GM12872 (cell line): ENCODE data around the gene BHLHA15.

ENCODE experiments used
- CTCF ChIP-seq: IDR thresholded peaks from 3 replicates; pipeline ENCODE4 v1.5.1; 2011; ENCODE audit warnings: low read depth, mild to moderate bottlenecking, low read length, moderate library complexity; ENCODE audit not compliant: insufficient read depth

Gene BHLHA15

GRCh38 chr7:98196706-98197605 is 14.3 kb upstream of the BHLHA15 start:
- no peak for TF ChIP-seq CTCF

- TF ChIP-seq CTCF, result no peak
These were observed 12.1 kb upstream of the BHLHA15 start for GRCh38 chr7:98199131-98199530.

DNA sequence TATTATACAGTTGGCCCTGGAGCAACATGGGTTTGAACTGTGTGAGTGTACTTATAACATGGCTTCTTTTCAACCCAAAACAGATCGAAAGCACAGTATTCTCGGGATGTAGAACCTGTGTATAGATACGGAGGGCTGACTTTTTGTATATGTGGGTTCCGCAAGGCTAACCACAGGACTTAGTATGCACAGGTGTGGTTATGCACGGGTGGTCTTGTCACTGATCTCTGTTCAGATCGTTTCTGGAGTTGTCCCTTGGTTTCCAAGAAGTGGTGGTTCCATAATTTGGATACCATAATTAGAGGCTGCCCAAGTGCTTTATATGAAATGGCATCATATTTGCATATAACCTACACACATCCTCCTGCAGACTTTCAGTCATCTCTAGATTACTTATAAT is 10.9 kb upstream of the BHLHA15 start:
- TF ChIP-seq CTCF, result no peak

- no peak for TF ChIP-seq CTCF
These were observed 8.7 kb upstream of the BHLHA15 start for GRCh38 chr7:98202367-98203195.

DNA sequence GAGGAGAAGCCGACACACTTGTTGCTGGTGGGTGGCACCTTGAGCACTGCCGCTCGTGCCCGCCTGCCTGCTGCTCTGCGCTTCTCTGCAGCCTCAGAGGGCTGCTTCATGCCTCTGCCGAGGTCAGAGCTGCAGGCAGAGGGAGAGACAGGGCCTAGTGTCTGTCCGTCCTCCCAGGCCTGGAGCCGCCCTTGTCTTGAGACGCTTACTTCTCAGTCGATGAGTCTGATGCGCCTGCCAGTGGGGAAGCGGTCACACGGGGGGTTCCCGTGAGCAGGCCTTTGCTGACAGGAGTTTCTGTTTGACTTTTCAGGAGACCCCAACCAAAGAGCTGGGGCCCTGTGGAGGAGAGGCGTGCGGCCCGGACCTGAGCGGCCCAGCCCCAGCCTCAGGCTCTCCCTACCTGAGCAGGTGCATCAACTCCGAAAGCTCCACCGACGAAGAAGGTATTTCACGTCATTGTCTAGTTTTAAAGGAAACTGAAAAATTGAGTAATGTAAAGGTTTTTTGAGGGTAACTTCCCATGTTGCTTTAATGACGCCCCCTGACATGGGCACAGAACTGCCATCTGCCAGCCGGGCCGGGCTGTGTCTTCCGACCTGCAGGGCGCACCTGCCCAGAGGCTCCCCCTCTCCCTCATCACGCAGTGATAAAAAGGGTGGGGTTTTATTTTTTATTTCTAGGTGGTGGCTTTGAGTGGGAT is 7.8 kb upstream of the BHLHA15 start:
- TF ChIP-seq CTCF, result no peak

DNA sequence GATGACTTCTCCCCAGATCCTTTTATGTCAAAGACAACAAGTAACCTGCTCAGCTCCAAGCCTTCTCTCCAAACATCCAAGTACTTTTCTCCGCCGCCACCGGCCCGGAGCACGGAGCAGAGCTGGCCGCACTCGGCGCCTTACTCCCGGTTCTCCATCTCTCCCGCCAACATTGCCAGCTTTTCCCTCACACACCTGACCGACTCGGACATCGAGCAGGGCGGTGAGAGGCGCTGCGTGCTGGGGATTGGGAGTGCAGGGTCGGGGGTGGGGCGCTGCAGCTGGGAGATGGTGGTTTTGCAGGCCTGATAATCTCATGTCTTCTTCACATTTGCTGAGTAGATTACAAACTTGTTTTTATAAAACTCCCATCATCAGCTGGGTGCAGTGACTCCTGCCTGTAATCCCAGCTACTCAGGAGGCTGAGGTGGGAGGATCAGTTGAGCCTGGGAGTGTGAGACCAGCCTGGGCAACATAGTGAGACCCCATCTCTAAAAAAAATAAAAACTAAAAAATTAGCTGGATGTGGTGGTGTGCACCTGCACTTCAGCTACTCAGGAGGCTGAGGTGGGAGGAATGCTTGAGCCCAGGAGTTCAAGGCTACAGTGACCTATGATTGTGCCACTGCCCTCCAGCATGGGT is 7.2 kb upstream of the BHLHA15 start:
- TF ChIP-seq CTCF, result no peak
